ENCODE results near the gene SCNN1A. TPM values are rescaled to one million over a fixed set of nuclear protein-coding genes. Genes with fewer than 3 reads are reported as not detected.

SCNN1A gene
- total RNA-seq, 1 donor from 2014 or later, result 1.2 TPM

- no peak overlapping the region for H3K4me3 ChIP-seq
- H3K4me1 Mint-ChIP-seq, result peaks cover 46% of the 10 kb centered on the region
- no peaks in the 10 kb centered on the region for H3K36me3 ChIP-seq
- H3K27ac ChIP-seq, result peak overlapping the region; percentile 63
- H3K4me2 ChIP-seq, result peak overlapping the region; percentile 58
- no peak overlapping the region for H3K9ac ChIP-seq
- peaks cover 33% of the 10 kb centered on the region for H3K4me1 ChIP-seq
- TF ChIP-seq CTCF (IDR thresholded peaks at IDR 0.05) (peak; percentile 24), EZH2phosphoT487 (IDR thresholded peaks at IDR 0.05) (no peak)
- H3K9me3 ChIP-seq (ENCODE audit: low read depth), result no peaks in the 10 kb centered on the region
- peaks cover 3% of the 10 kb centered on the region for H3K27me3 Mint-ChIP-seq (ENCODE audit: insufficient read depth, low read depth)
- DNase-seq (ENCODE audit: low spot score), result peak; percentile 81
- peaks cover 32% of the 10 kb centered on the region for H3F3A ChIP-seq (ENCODE audit: low read depth)
- H3K27me3 ChIP-seq, result no peaks in the 10 kb centered on the region
- H4K20me1 ChIP-seq (ENCODE audit: low read depth), result no peaks in the 10 kb centered on the region
- H2AFZ ChIP-seq (replicated peaks), result peak overlapping the region; percentile 9
- H3K79me2 ChIP-seq (ENCODE audit: low read depth), result no peaks in the 10 kb centered on the region
- H3K9me3 Mint-ChIP-seq, result no peaks in the 10 kb centered on the region
- peak overlapping the region; percentile 82 for H3K27ac Mint-ChIP-seq
- H3K36me3 Mint-ChIP-seq, result peaks cover 5% of the 10 kb centered on the region
- H3K4me3 Mint-ChIP-seq, result peak overlapping the region; percentile 17
Measured at GRCh38 chr12:6323340-6323994, 51.9 kb downstream of the SCNN1A start.

GRCh38 chr12:6322969-6323339 is 52.4 kb downstream of the SCNN1A start:
- Histone ChIP-seq H3K36me3 (no peaks in the 10 kb centered on the region), H3K27ac (no peak overlapping the region), H3K4me1 (peaks cover 33% of the 10 kb centered on the region), H3K9me3 (ENCODE audit: low read depth) (no peaks in the 10 kb centered on the region), H3F3A (ENCODE audit: low read depth) (peaks cover 32% of the 10 kb centered on the region), H3K9ac (no peak overlapping the region), H3K4me2 (peak overlapping the region; percentile 58), H3K79me2 (ENCODE audit: low read depth) (no peaks in the 10 kb centered on the region), H2AFZ (replicated peaks) (no peak overlapping the region), H4K20me1 (ENCODE audit: low read depth) (no peaks in the 10 kb centered on the region), H3K4me3 (no peak overlapping the region), H3K27me3 (no peaks in the 10 kb centered on the region)
- Mint-ChIP-seq H3K4me3 (peak overlapping the region; percentile 17), H3K4me1 (peaks cover 46% of the 10 kb centered on the region), H3K27me3 (ENCODE audit: insufficient read depth, low read depth) (peaks cover 4% of the 10 kb centered on the region), H3K27ac (peak overlapping the region; percentile 82), H3K9me3 (no peaks in the 10 kb centered on the region), H3K36me3 (peaks cover 5% of the 10 kb centered on the region)
- TF ChIP-seq EZH2 (IDR thresholded peaks at IDR 0.05), result no peak
- TF ChIP-seq EZH2phosphoT487 (IDR thresholded peaks at IDR 0.05), result no peak
- TF ChIP-seq CTCF (IDR thresholded peaks at IDR 0.05), result no peak
- no peak for DNase-seq (ENCODE audit: low spot score)

- peak overlapping the region; percentile 58 for H3K4me2 ChIP-seq
- H3K36me3 ChIP-seq, result no peaks in the 10 kb centered on the region
- Mint-ChIP-seq H3K9me3 (no peaks in the 10 kb centered on the region), H3K27ac (peak overlapping the region; percentile 76), H3K4me3 (peak overlapping the region; percentile 68), H3K27me3 (ENCODE audit: insufficient read depth, low read depth) (peaks cover 6% of the 10 kb centered on the region), H3K4me1 (peaks cover 50% of the 10 kb centered on the region), H3K36me3 (peaks cover 5% of the 10 kb centered on the region)
- peaks cover 35% of the 10 kb centered on the region for H3K4me1 ChIP-seq
- H3K9ac ChIP-seq, result no peak overlapping the region
- H3K9me3 ChIP-seq (ENCODE audit: low read depth), result no peaks in the 10 kb centered on the region
- no peak for DNase-seq (ENCODE audit: low spot score)
- no peak overlapping the region for H3K27ac ChIP-seq
- H3K79me2 ChIP-seq (ENCODE audit: low read depth), result no peaks in the 10 kb centered on the region
- H3K4me3 ChIP-seq, result no peak overlapping the region
- TF ChIP-seq EZH2 (IDR thresholded peaks at IDR 0.05), result no peak
- TF ChIP-seq EZH2phosphoT487 (IDR thresholded peaks at IDR 0.05), result no peak
- no peak for TF ChIP-seq CTCF (IDR thresholded peaks at IDR 0.05)
- no peaks in the 10 kb centered on the region for H4K20me1 ChIP-seq (ENCODE audit: low read depth)
- H3F3A ChIP-seq (ENCODE audit: low read depth), result peaks cover 32% of the 10 kb centered on the region
- no peaks in the 10 kb centered on the region for H3K27me3 ChIP-seq
- no peak overlapping the region for H2AFZ ChIP-seq (replicated peaks)
Measured at GRCh38 chr12:6322352-6322751, 53.0 kb downstream of the SCNN1A start.
